ENCODE data around the gene MBOAT1. TPM values are rescaled to one million over a fixed set of nuclear protein-coding genes. Genes with fewer than 3 reads are reported as not detected.

The MBOAT1 gene
- polyA plus RNA-seq, 1 donor from 2014 or later = not detected

Other genes with a start within 250 kb of the MBOAT1 start
- gene E2F3, start 189.4 kb upstream of the MBOAT1 start, polyA plus RNA-seq = 3.9 and 4.8 TPM in 2 replicates